T-cell (primary cell): ENCODE data around the gene SWT1. TPM values are rescaled to one million over a fixed set of nuclear protein-coding genes. Genes with fewer than 3 reads are reported as not detected.
A peak's percentile ranks its signal among the peaks of the same experiment; 100 is the strongest.

ENCODE experiments used
- ATAC-seq, 4 experiments: fragments of 200-7000 bp in 3 of 4; fragments of 150-1000 bp in 1 of 4; cut with Tn5 transposase; replicated peaks in 1 of 4; 1 replicate in 3 of 4; 2 replicates in 1 of 4; pipeline ENCODE4 v1.10.0; 2021; ENCODE audit warnings: moderate library complexity in 3 of 4, mild to moderate bottlenecking in 2 of 4, moderate number of reproducible peaks in 1 of 4
- CTCF ChIA-PET, 2 donors: fragments of 300-600 bp; sonication (Branson Sonifier 250); formaldehyde crosslinking; loops; one replicate each; lab custom pipeline; 2022; ENCODE audit warnings: antibody characterized with exemption in 2 of 2; lab: Charles Lee
- POLR2A ChIA-PET, 2 donors: fragments of 300-600 bp; sonication (Branson Sonifier 250); formaldehyde crosslinking; loops; one replicate each; lab custom pipeline; 2022; ENCODE audit warnings: antibody characterized with exemption in 2 of 2; lab: Charles Lee
- DNase-seq, 35 experiments: peaks; one replicate each; pipeline versions ENCODE4 v3.0.0 to v3.0.0-alpha.2; 2013 to 2023
- H3K27ac ChIP-seq: one replicate; pipeline ENCODE4 v1.5.1; 2013; ENCODE audit warnings: low read length
- H3K27me3 ChIP-seq, 2 experiments: replicated peaks in 1 of 2; 1 replicate in 1 of 2; 2 replicates in 1 of 2; pipeline versions ENCODE4 v1.6.1 to v1.7.0; 2013; ENCODE audit warnings: low read length in 1 of 2, mixed read lengths in 1 of 2; ENCODE audit not compliant: control insufficient read depth in 2 of 2, insufficient read depth in 2 of 2; ENCODE audit errors: extremely low read depth in 1 of 2
- H3K36me3 ChIP-seq, 2 donors: 1 replicate in 1 of 2; 2 replicates in 1 of 2; pipeline versions ENCODE4 v1.6.1 to v1.7.0; 2013; ENCODE audit warnings: low read length in 1 of 2; ENCODE audit not compliant: control insufficient read depth in 2 of 2, insufficient read depth in 1 of 2; ENCODE audit errors: extremely low read depth in 1 of 2
- H3K4me1 ChIP-seq, 2 experiments: 1 replicate in 1 of 2; 2 replicates in 1 of 2; pipeline versions ENCODE4 v1.6.1 to v1.7.0; 2013; ENCODE audit warnings: low read length in 2 of 2, mixed read lengths in 1 of 2; ENCODE audit not compliant: insufficient read depth in 2 of 2, control insufficient read depth in 1 of 2; ENCODE audit errors: extremely low read depth in 1 of 2
- H3K4me3 ChIP-seq, 2 donors: 1 replicate in 1 of 2; 2 replicates in 1 of 2; pipeline versions ENCODE4 v1.5.1 to v1.7.0; 2013; ENCODE audit warnings: mild to moderate bottlenecking in 2 of 2, low read length in 1 of 2, moderate library complexity in 1 of 2; ENCODE audit not compliant: control insufficient read depth in 1 of 2; ENCODE audit errors: extremely low read depth in 1 of 2
- H3K9me3 ChIP-seq: 2 replicates; pipeline ENCODE4 v1.7.0; 2013
- H3K27ac Mint-ChIP-seq, 2 donors: one replicate each; pipeline ENCODE4 v1.8.0; 2020 to 2021; ENCODE audit warnings: mild to moderate bottlenecking in 2 of 2, mixed read lengths in 2 of 2
- H3K27me3 Mint-ChIP-seq, 2 donors: one replicate each; pipeline ENCODE4 v1.8.0; 2021 to 2022; ENCODE audit warnings: mixed read lengths in 2 of 2
- H3K36me3 Mint-ChIP-seq: one replicate; pipeline ENCODE4 v1.8.0; 2021; ENCODE audit warnings: mixed read lengths
- H3K4me1 Mint-ChIP-seq, 3 donors: one replicate each; pipeline ENCODE4 v1.8.0; 2020 to 2022; ENCODE audit warnings: mixed read lengths in 3 of 3, mild to moderate bottlenecking in 1 of 3
- H3K4me3 Mint-ChIP-seq, 3 donors: one replicate each; pipeline ENCODE4 v1.8.0; 2020 to 2022; ENCODE audit warnings: mild to moderate bottlenecking in 3 of 3, mixed read lengths in 3 of 3, moderate library complexity in 3 of 3
- H3K9me3 Mint-ChIP-seq, 3 donors: one replicate each; pipeline ENCODE4 v1.8.0; 2020 to 2022; ENCODE audit warnings: mixed read lengths in 3 of 3
- WGBS: methylation state at CpG from one replicate; pipeline ENCODE4 v1.1.5; 2013; ENCODE audit warnings: missing lambda C conversion rate; ENCODE audit not compliant: insufficient coverage; 5-methylcytosine and 5-hydroxymethylcytosine counted together
- total RNA-seq, 35 experiments: library from RNA in 6 of 35; stranded (reverse) in 6 of 35; fragments of 120-200 nt in 1 of 35; gene quantifications; one replicate each; pipeline versions ENCODE4 v1.2.1 to v1.2.4 and lab custom pipeline; 2013 to 2026

SWT1 gene, protein sequence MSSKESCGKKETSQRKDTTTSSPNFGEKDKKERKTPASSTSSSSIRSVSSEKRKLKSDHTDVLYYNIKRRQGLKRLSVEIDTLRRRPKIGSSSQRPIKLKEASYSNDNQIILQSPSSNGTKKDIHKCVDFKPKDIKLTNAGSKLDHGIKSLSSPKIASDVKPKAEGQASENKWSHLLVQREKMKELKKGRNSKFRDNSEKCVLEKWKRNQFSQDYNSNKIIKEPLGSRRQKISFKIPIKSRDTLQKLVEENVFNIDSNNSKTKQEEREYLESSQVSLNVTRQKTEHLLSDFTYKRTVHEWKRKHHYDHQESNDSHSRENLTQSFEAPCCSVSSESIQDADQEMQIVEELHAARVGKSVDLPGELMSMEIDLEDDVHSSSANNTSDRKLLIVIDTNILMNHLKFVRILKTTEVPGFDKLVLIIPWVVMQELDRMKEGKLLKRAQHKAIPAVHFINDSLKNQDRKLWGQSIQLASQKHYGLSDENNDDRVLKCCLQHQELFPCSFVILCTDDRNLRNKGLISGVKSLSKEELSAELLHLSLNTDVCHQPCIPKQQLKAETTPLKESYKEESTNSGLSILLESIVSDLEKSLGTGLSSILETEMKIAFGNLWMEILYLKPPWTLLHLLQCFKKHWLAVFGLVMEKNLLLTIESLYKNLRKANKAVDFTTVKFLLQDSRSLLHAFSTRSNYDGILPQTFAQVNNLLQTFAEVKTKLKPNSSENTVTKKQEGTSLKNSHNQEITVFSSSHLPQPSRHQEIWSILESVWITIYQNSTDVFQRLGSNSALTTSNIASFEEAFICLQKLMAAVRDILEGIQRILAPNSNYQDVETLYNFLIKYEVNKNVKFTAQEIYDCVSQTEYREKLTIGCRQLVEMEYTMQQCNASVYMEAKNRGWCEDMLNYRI
- total RNA-seq (1 to 10 TPM; 6.4 to 9.8 (median 8.5) TPM), total RNA-seq (lab: John Stamatoyannopoulos, UW) (4.8 to 30.1 (median 15.6) reads per million in 29 experiments)
- 8.5 TPM for total RNA-seq (2013)

DNA sequence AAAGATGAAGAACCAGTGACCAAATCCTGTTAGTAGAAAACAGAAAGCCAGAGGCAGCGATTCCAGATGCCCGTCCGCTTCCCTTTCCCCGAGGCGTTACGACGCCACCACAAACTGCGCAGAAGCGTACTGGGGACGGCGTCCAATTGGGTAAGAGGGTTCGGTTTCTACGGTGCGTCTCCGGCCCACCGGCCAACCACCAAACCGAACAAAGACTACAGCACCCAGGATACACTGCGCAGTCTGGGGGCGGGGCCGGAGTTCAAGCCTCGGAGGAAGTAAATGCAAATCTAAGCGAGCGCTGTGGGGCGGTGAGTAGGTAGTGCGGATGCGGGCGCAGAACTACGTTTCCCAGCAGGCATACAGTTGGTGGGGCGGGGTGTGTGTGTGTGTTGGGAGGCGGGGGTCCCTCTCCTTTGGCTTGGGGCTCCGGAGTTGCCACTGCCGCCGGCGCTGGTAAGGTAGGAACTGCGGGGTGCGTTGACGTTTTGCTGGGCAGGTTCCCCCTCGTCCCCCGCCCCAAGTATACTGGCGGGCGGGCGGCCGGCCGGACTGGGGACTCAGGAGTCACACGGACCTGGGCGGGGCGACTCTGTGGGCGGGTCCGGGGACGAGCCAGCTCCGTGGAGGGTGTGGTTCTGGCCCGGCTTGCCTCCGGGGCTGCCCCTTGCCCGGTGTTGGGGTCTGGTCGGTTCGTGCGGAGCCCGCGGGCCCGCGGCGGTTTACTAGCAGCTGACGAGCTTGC, at the start of gene SWT1, which contains the start of gene TRMT1L:
Gene SWT1 (plus strand): TSS at position 314 of the 745 bp plus-strand sequence. CDS start 3,675 bp downstream, outside the sequence.
Gene TRMT1L (minus strand): TSS at position 100 of the 745 bp plus-strand sequence. CDS start 241 bp downstream, outside the sequence.
- ChIA-PET CTCF (interaction anchor here (0.5 to 3.9 kb wide), 4 partner anchors 12 to 174 kb away, joined by 3 to 28 read pairs (median 8); no protein-coding TSS in a partner anchor), POLR2A (interaction anchor here (0.5 to 2.1 kb wide), 4 partner anchors 158 to 358 kb away, joined by 3 to 15 read pairs (median 6); partner anchors contain the start of gene IVNS1ABP (in 1 of the 2))
- Histone ChIP-seq H3K36me3 (no peaks in the 10 kb centered on the region), H3K9me3 (no peaks in the 10 kb centered on the region), H3K27ac (peak within 1 kb of the TSS; percentile 99), H3K27me3 (no peaks in the 10 kb centered on the region), H3K4me3 (peak within 1 kb of the TSS; percentile 97 to 99), H3K4me1 (peaks cover 11 to 25% of the 10 kb centered on the region in 2 experiments)
- Mint-ChIP-seq H3K9me3 (no peaks in the 10 kb centered on the region), H3K27me3 (no peaks in the 10 kb centered on the region), H3K36me3 (peaks cover 17% of the 10 kb centered on the region), H3K4me3 (peak within 1 kb of the TSS; percentile 98 to 100 (median 98)), H3K4me1 (peaks cover 50 to 53% (median 53%) of the 10 kb centered on the region in 3 donors), H3K27ac (peak within 1 kb of the TSS; percentile 97 to 99)
- peak; percentile 95 to 99 (median 97) for DNase-seq
- 0% methylated on average over 33 of the region's 63 CpGs for WGBS
- peak; percentile 91 to 94 (median 91) for ATAC-seq

DNA sequence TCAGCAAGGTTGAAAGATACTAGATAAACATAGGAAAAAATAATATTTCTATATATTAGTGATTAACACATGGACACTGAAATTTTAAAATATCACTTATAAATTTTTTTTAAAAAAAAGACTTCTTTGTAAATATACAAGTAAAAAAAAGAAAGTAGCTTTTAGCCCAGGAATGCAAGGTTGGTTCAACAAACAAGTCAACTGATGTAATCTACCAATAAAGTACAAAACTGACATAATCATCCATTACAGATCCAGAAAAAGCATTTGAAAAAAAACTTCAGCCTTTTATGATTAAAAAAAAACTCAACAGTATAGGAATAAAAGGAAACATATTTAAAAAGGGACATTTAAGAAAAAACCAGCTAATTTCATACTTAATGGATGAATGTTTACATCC, 48.6 kb upstream of the SWT1 start:
- Mint-ChIP-seq H3K27ac (no peak overlapping the region), H3K27me3 (no peaks in the 10 kb centered on the region), H3K4me1 (no peaks in the 10 kb centered on the region), H3K4me3 (no peak overlapping the region), H3K9me3 (peaks cover 0 to 35% (median 22%) of the 10 kb centered on the region in 3 donors), H3K36me3 (peaks cover 17% of the 10 kb centered on the region)
- Histone ChIP-seq H3K4me1 (no peaks in the 10 kb centered on the region), H3K4me3 (no peak overlapping the region), H3K36me3 (no peaks in the 10 kb centered on the region), H3K27ac (no peak overlapping the region), H3K9me3 (peaks cover 2% of the 10 kb centered on the region), H3K27me3 (no peaks in the 10 kb centered on the region)
- POLR2A ChIA-PET, result no interaction called here
- ATAC-seq (no peak), DNase-seq (no peak)
- CTCF ChIA-PET, result interaction anchor here in 1 of 2 donors (0.7 kb wide), 1 partner anchor 182 kb away, joined by 3 read pairs; no protein-coding TSS in a partner anchor

DNA sequence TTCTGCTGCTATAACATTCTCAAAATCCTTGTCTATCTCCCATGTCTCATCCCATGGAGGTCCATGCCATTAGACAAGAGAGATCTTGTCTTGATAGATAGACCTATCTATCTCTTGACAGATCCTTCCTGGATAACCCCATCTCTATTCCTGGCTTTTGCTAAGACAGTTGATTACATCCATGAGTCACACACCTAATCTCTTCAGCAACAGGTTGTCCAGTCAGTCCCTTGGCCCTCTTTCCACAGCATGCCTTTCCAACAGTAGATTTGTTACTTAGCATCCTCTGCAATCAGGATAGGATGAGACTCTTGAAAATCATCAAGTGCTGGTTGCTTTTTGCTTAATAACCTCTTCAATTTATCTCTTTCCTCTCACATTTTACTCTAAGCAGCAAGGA, 46.8 kb upstream of the SWT1 start:
- no peak overlapping the region for H3K4me3 Mint-ChIP-seq
- peaks cover 0 to 35% (median 22%) of the 10 kb centered on the region in 3 donors for H3K9me3 Mint-ChIP-seq
- DNase-seq (no peak), ATAC-seq (no peak)
- H3K36me3 Mint-ChIP-seq, result peaks cover 8% of the 10 kb centered on the region
- H3K27me3 Mint-ChIP-seq, result no peaks in the 10 kb centered on the region
- POLR2A ChIA-PET, result no interaction called here
- H3K4me3 ChIP-seq, result no peak overlapping the region
- CTCF ChIA-PET, result no interaction called here
- H3K4me1 Mint-ChIP-seq, result no peaks in the 10 kb centered on the region
- H3K4me1 ChIP-seq, result no peaks in the 10 kb centered on the region
- peaks cover 2% of the 10 kb centered on the region for H3K9me3 ChIP-seq
- no peaks in the 10 kb centered on the region for H3K36me3 ChIP-seq
- no peak overlapping the region for H3K27ac Mint-ChIP-seq
- no peaks in the 10 kb centered on the region for H3K27me3 ChIP-seq
- H3K27ac ChIP-seq, result no peak overlapping the region

DNA sequence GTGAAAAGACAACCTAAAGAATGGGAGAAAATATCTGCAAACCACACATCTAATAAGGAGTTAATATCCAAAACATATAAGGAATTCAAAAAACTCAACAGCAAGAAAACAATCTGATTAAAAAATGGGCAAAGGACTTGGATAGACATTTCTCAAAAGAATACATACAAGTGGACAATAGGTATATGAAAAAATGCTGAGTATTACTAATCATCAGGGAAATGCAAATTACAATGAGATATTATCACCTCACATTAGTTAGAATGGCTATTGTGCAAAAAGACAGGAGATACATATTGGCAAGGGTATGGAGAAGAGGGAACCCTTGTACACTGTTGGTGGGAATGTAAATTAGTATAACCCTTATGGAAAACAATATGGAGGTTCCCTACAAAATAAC, 45.1 kb upstream of the SWT1 start:
- no peaks in the 10 kb centered on the region for H3K4me1 Mint-ChIP-seq
- H3K27ac Mint-ChIP-seq, result no peak overlapping the region
- H3K27me3 Mint-ChIP-seq, result no peaks in the 10 kb centered on the region
- peaks cover 2% of the 10 kb centered on the region for H3K9me3 ChIP-seq
- H3K4me3 ChIP-seq, result no peak overlapping the region
- H3K4me1 ChIP-seq, result no peaks in the 10 kb centered on the region
- DNase-seq (no peak), ATAC-seq (no peak)
- H3K4me3 Mint-ChIP-seq, result no peak overlapping the region
- H3K9me3 Mint-ChIP-seq, result peaks cover 0 to 22% (median 20%) of the 10 kb centered on the region in 3 donors
- POLR2A ChIA-PET, result no interaction called here
- CTCF ChIA-PET, result no interaction called here
- no peaks in the 10 kb centered on the region for H3K27me3 ChIP-seq
- H3K36me3 Mint-ChIP-seq, result peaks cover 12% of the 10 kb centered on the region
- H3K36me3 ChIP-seq, result no peaks in the 10 kb centered on the region
- no peak overlapping the region for H3K27ac ChIP-seq

DNA sequence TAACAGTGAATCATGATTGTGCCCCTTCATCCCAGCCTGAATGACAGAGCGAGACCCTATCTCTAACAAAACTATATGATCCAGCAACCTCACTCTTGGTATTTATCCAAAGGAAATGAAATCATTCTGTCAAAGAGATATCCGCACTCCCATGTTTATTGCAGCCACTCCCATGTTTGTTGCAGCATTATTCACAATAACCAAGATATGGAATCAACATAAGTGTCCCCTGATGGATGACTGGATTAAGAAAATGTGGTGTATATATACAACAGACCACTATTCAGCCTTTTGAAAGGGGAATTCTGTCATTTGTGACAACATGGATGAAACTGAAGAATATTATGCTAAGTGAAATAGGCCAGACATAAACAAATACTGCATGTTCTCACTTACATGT, 44.6 kb upstream of the SWT1 start:
- 100% methylated on average over 1 of the region's 2 CpGs for WGBS
- peaks cover 16% of the 10 kb centered on the region for H3K36me3 Mint-ChIP-seq
- no peak for ATAC-seq
- H3K27ac Mint-ChIP-seq, result no peak overlapping the region
- Histone ChIP-seq H3K36me3 (no peaks in the 10 kb centered on the region), H3K27me3 (no peaks in the 10 kb centered on the region), H3K4me1 (no peaks in the 10 kb centered on the region), H3K27ac (no peak overlapping the region), H3K4me3 (no peak overlapping the region), H3K9me3 (peaks cover 2% of the 10 kb centered on the region)
- no peaks in the 10 kb centered on the region for H3K4me1 Mint-ChIP-seq
- peaks cover 0 to 20% (median 18%) of the 10 kb centered on the region in 3 donors for H3K9me3 Mint-ChIP-seq
- H3K4me3 Mint-ChIP-seq, result no peak overlapping the region
- no peak for DNase-seq
- ChIA-PET POLR2A (no interaction called here), CTCF (no interaction called here)
- H3K27me3 Mint-ChIP-seq, result no peaks in the 10 kb centered on the region

DNA sequence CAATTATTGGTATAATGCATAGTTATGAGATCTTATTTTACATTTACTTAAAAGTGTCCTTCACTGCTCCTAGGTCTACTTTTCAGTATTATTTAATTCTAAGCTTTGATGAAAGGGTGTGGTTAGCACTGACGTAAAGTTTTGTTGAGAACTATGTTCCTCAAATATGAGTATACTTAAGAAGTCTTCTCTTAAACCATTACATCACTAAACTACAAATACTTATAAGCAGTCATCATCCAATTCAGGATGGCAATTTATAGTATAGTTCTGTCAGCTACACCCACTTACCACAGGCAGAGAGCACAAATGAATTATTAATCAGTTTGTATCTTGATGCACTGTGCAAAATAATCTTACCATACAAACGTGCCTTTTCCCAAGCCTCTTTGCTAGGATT, 27.3 kb upstream of the SWT1 start:
- Mint-ChIP-seq H3K36me3 (peaks cover 56% of the 10 kb centered on the region), H3K4me3 (no peak overlapping the region), H3K9me3 (peaks cover 2 to 6% (median 3%) of the 10 kb centered on the region in 3 donors), H3K27ac (no peak overlapping the region), H3K4me1 (no peaks in the 10 kb centered on the region), H3K27me3 (no peaks in the 10 kb centered on the region)
- ChIA-PET CTCF (no interaction called here), POLR2A (no interaction called here)
- H3K36me3 ChIP-seq, result peaks cover 3 to 44% of the 10 kb centered on the region in 2 donors
- no peak overlapping the region for H3K4me3 ChIP-seq
- no peaks in the 10 kb centered on the region for H3K9me3 ChIP-seq
- H3K4me1 ChIP-seq, result no peaks in the 10 kb centered on the region
- H3K27ac ChIP-seq, result no peak overlapping the region
- ATAC-seq (no peak), DNase-seq (no peak)
- no CpG with 5 or more reads among the region's 2 CpGs for WGBS
- H3K27me3 ChIP-seq, result no peaks in the 10 kb centered on the region
